Measurements from ENCODE around the gene MOGAT2.

MOGAT2 gene

DNA sequence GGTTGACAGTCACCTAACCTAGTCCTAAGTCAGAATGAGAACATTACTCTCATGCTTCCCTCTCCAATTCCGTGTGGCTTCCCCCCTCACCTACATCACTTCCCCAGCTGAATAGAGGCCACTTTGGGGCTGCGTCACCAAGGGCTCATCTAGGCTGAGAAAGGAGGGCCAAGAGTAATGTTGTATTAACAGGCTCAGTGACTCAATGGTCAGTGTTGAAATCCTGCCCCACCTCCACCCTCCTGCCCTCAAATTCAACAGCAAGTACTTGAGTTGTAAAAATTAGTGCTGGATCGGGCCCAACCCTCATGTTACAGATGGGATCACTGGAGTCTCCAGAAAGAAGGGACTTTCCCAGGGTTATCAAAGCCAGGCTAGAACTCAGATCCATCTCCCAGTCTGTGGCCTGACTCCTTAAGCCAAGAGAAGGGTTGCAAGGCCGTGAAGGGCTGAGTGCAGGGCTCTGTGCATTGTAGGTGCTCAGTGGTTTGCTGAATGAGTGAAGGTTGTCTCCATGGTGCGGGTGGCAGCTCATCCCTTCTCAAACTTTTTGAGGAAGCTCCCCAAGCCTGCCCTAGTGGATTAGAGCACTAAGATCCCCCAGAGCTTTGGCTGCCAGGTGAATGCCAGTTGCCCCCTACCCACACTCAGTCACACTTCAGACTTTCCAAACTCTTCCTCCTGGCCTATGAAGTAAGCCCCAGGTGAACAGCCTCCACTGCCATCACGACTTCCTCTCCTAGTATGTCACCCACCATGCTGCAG lies 54.2 kb downstream of the MOGAT2 start:
- FAIRE-seq (no peak), DNase-seq (ENCODE audit: insufficient read length, low spot score) (no peak)
- TF ChIP-seq POLR2A (IDR thresholded peaks at IDR 0.05; ENCODE audit: low read depth, low read length): no peak

- DNase-seq (ENCODE audit: insufficient read length, low spot score) (no peak), FAIRE-seq (no peak)
- no peak for TF ChIP-seq POLR2A (IDR thresholded peaks at IDR 0.05; ENCODE audit: low read depth, low read length)
These were observed 56.1 kb downstream of the MOGAT2 start for GRCh38 chr11:75773595-75774353.

- no peak for FAIRE-seq
- DNase-seq (ENCODE audit: insufficient read length, low spot score): no peak
- no peak for TF ChIP-seq POLR2A (IDR thresholded peaks at IDR 0.05; ENCODE audit: low read depth, low read length)
These were observed 57.4 kb downstream of the MOGAT2 start for GRCh38 chr11:75775056-75775455.

GRCh38 chr11:75776546-75776945 lies 58.9 kb downstream of the MOGAT2 start:
- no peak for FAIRE-seq
- TF ChIP-seq POLR2A (IDR thresholded peaks at IDR 0.05; ENCODE audit: low read depth, low read length): no peak
- no peak for DNase-seq (ENCODE audit: insufficient read length, low spot score)

DNA sequence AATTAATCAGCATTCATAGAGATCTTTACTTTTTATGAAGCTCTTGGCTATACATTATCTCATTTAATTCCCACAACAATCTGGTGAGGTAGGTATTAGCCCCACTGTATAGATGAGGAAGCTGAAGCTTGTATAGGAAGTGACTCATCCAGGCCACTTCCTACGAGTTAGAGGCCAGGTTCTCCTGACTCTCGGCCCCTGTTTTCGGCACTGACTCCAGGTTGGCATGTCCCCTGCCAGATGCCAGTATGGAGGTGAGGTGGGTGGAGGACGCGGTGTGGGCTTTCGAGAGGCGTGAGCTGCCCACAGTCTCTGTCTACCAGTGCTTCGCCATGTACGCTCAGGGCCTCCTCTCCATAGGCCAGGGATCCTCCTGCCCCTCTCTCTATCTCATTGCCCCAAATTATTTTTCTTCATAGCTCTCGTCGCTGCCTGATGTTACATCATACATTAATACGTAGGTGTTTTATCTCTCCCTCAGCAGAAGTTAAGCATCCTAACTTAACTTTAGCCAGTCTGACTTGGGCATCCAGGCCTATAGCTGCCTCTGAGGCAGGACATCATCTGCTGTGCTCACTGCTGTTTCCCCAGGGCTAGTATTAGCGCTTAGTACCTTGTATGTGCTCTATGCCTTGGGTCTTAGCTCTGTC lies 59.9 kb downstream of the MOGAT2 start:
- FAIRE-seq: no peak
- no peak for TF ChIP-seq POLR2A (IDR thresholded peaks at IDR 0.05; ENCODE audit: low read depth, low read length)
- DNase-seq (ENCODE audit: insufficient read length, low spot score): no peak

DNA sequence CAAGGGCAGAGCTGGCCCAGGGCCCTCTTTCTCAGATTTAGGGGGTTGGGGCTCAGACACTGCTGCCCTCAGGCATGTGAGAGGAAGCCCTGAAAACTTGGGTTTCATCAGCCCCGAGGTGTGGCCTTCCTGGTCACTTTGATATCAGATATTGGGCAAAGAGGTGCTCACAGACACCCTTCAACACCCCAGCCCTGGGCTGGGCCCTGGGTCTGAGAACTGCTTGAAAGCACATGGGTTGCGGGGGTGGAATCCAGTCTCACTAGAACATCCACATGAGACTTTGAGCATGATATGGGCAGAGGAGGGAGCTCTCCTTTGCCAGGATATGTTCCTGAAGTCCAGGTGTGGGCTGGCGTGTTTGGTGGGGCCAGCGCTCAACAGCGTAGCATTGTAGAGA lies 61.3 kb downstream of the MOGAT2 start:
- FAIRE-seq (no peak), DNase-seq (ENCODE audit: insufficient read length, low spot score) (no peak)
- no peak for TF ChIP-seq POLR2A (IDR thresholded peaks at IDR 0.05; ENCODE audit: low read depth, low read length)

- DNase-seq (ENCODE audit: insufficient read length, low spot score) (no peak), FAIRE-seq (no peak)
- TF ChIP-seq POLR2A (IDR thresholded peaks at IDR 0.05; ENCODE audit: low read depth, low read length): no peak
These were observed 62.3 kb downstream of the MOGAT2 start for GRCh38 chr11:75779960-75780359.

DNA sequence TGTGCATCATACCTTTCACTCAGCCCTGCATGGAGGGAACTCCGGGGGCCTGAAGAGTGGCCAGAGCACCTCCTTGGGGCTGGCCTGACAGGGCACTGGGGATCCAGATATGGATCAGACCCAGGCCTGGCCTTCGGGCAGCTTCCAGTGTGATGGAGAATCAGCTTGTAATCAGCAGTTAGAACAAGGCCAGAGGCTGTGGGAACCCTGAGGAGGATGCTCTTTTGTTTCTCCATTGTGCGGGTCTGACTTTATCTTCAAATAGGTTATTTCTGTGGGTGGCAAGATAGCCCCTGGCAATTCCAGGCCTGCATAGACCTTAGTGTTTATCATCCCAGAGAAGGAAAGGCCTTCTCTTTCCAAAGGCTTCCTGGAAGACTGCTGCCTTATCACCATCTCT lies 63.2 kb downstream of the MOGAT2 start:
- FAIRE-seq: no peak
- no peak for TF ChIP-seq POLR2A (IDR thresholded peaks at IDR 0.05; ENCODE audit: low read depth, low read length)
- no peak for DNase-seq (ENCODE audit: insufficient read length, low spot score)

DNA sequence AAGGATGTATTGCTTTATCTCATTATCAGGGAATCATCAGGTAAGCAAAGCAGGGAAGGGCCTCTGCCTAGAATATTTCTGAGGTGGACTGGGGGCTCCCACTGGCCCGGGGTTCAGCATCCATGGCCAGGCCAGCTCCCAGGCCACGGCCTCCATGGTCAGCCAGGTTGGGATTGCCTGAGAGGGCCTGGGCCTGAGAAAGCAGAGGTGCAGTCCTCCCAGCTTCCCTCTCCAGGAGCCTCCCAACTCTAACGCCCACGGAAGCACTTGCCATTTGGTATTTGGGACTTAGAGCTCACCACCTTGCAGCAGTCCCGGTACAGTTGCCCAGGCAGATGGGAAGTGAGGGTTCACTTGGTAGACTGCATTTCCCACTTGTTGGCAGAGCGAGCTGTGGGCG lies 63.7 kb downstream of the MOGAT2 start:
- no peak for FAIRE-seq

DNA sequence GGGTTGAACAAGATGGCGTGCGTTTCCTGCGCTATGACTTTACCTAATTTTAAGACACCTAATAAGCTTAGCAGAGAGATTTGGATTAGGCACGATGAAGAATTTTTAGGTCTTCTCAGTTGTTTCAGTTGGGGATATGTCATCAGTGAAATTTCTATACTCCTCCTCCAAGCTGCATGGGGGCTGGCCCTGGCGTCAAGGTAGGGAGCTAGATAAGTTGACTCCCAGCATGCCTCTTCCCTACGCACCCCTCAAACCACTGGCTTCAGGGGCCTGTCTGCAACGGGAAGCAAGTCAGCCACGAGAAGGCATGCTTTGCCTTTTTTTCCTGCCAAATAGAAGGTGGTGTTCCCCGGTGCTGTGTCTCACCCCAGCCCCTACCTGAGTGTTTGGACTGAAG lies 64.2 kb downstream of the MOGAT2 start:
- no peak for FAIRE-seq
- no peak for DNase-seq (ENCODE audit: insufficient read length, low spot score)
- no peak for TF ChIP-seq POLR2A (IDR thresholded peaks at IDR 0.05; ENCODE audit: low read depth, low read length)

More for the DNA sequence above, 63.7 kb downstream of the MOGAT2 start:
- DNase-seq (ENCODE audit: insufficient read length, low spot score): no peak
- TF ChIP-seq POLR2A (IDR thresholded peaks at IDR 0.05; ENCODE audit: low read depth, low read length): no peak
